Umbilical cord (tissue), 2 donors: ENCODE data around the gene KRTAP4-12. TPM values are rescaled to one million over a fixed set of nuclear protein-coding genes. Genes with fewer than 3 reads are reported as not detected.
"Not testable (repeated sequence)": the region's sequence is repeated elsewhere in the genome, so short reads cannot be mapped to it uniquely, and the experiment has no call there.

ENCODE experiments used
- DNase-seq: peaks from one replicate; pipeline ENCODE4 v3.0.0-alpha.2; 2015; ENCODE audit warnings: low spot score
- total RNA-seq: library from RNA; depleted of rRNA; stranded (reverse); fragments of >200 nt; gene quantifications from one replicate; pipeline ENCODE4 v1.2.3, GENCODE V29; 2014; ENCODE audit warnings: low replicate concordance; ENCODE audit not compliant: insufficient read depth

KRTAP4-12 gene
- total RNA-seq, 1 donor from 2014 or later, result not detected

DNA sequence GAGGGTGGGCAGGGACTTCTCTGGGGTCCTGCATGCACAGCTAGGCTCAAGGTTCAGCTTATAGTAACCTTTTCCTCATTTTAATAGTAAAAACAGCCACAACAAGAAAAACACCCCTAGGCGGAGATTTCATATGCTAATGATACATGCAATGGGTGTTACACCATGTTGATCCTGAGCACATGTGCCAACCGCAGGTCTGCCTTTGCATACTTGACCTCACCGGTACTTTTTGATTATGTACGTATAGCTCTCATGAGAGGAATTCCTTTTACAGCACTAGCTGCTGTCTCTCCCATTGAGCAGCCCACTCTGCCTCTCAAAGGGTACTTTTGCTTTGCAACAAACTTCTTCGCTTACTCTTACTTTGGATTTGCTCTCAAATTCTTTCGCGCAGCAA lies 27.9 kb downstream of the KRTAP4-12 start:
- DNase-seq, result no peak

DNA sequence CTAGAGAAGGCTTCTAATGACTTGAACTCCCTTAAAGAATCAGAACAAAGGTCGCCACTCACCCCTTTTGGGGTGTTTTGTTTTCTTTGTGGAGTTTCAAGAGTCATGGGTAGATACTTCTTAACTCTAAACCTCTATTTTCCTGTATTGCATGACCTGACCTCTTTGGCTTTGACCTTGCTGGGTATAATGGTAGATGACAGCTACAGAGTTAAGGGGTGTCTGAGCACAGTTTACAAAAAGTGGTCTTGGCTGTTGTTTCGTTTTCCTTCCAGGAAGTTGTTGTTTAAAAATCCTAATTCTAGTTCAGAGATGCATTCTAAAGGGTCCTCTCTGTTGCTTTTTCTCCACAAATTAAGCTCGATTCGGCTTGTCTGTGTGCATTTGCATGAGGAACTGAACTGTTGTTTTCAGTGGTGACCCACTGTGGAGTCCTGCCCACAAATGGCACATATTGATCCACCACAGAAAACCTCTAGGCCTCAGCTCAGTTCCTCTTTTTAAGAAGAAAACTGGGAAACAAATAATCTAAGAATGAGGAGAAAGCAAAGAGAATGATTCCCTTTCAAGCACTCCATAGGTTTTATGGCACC lies 35.1 kb downstream of the KRTAP4-12 start:
- DNase-seq, result not testable (repeated sequence)

DNA sequence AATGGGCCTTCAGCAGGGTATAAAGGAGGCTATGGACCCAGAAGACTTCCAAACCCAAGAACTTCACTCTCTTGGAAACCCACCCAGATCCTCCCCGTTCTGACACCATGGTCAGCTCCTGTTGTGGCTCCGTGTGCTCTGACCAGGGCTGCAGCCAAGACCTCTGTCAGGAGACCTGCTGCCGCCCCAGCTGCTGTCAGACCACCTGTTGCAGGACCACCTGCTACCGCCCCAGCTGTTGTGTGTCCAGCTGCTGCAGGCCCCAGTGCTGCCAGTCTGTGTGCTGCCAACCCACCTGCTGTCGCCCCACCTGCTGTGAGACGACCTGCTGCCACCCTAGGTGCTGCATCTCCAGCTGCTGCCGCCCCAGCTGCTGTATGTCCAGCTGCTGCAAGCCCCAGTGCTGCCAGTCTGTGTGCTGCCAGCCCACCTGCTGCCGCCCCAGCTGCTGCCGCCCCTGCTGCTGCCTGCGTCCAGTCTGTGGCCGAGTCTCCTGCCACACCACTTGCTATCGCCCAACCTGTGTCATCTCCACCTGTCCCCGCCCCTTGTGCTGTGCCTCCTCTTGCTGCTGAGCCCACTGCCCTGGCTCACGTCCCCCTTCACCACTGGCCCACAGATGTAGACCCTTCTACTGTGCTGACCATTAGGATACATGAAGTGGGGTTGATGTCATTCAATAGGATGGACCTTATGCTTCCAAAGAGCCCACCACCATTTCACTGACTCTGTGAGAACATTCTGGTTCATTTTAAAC lies 39.7 kb downstream of the KRTAP4-12 start, which contains the start of gene KRTAP4-7:
TSS of gene KRTAP4-7 (plus strand) at position 51 of the 757 bp plus-strand sequence. CDS start at position 108, 57 bp downstream.
- DNase-seq, result not testable (repeated sequence)

DNA sequence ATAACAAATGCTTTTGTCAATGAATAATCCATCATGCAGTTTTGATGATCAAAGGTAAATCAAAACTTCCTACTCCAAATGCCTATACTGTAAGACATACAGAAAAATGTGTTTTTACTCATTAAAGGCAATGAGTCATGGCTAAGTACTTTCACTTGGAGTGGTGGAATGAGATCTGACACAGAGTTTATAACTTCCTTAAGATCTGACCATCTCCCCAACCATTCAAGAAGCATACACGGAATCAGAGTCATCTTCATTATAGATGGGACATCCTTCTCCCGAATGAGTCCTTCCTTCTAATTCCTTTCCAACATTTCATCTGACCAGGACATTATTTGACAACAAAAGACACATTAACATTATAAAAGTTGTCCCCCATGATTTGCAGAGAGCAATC lies 40.6 kb downstream of the KRTAP4-12 start:
- DNase-seq, result not testable (repeated sequence)

DNA sequence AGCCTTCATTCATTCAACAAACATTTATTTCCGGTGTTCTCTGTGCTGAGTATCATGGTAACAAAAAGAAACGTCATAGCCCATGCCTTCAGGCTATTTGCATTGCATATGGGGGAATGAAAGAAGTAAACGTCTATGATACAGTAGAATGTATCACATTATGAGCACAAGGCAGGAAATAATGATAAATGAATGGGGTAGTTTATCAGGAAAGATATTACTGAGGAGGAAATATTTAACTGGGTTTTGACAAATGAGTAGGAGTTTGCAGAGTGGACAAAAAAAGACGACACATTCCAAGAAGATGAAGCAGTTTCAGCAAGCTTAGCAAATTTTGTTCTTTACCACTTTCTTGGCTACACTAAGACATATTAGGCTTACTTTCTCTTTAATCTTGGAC lies 41.4 kb downstream of the KRTAP4-12 start:
- no peak for DNase-seq

DNA sequence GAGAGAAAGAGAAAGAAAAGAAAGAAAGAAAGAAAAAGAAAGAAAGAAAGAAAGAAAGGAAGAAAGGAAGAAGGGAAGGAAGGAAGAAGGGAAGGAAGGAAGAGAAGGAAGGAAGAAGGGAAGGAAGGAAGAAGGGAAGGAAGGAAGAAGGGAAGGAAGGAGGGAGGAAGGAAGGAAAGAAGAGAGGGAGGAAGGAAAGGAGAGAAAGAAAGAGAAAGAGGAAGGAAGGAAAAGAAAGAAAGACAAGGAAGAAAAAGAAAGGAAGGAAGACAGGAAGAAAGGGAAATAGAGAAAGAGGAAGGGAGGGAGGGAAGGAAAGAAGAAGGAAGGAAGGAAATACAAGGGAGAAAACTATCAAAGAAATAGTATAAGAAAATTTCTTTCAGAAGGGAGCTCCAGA lies 47.2 kb downstream of the KRTAP4-12 start:
- DNase-seq, result no peak

DNA sequence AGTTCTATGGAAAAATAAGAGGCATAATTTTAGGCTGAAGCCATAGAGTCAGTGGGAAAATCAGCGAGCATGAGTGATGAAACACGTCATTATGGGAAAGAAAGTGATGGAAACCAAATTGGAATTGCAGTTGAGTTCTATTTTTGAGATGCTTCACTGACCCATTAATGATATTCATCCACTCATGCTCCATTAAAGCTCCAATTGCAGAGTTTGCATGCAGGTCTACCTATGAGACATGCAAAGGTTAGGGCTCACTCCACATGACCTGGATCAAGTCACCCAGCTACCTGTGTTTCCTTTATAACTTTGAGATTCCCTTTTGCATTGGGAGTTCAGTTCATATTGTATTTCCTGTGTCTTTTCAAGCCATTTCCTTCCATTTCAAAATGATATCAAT lies 50.3 kb downstream of the KRTAP4-12 start:
- DNase-seq, result no peak

Other genes starting within 250 kb of the KRTAP4-12 start
- gene KRT20, start 238.9 kb downstream of the KRTAP4-12 start, total RNA-seq, result 3.4 TPM
- 24.3 TPM for gene KRT23, start 186.5 kb downstream of the KRTAP4-12 start, total RNA-seq
- 2.4 TPM for gene KRT39, start 157.2 kb downstream of the KRTAP4-12 start, total RNA-seq
- not detected for gene KRT40, start 139.9 kb downstream of the KRTAP4-12 start, total RNA-seq
- gene KRTAP3-3, start 130.0 kb downstream of the KRTAP4-12 start, total RNA-seq, result not detected
- gene KRTAP3-2, start 124.3 kb downstream of the KRTAP4-12 start, total RNA-seq, result 31.1 TPM
- not detected for gene KRTAP3-1, start 115.1 kb downstream of the KRTAP4-12 start, total RNA-seq
- gene KRTAP1-5, start 97.0 kb downstream of the KRTAP4-12 start, total RNA-seq, result not detected
- gene KRTAP1-4, start 94.0 kb downstream of the KRTAP4-12 start, total RNA-seq, result not detected
- gene KRTAP1-3, start 89.3 kb downstream of the KRTAP4-12 start, total RNA-seq, result not detected
- not detected for gene KRTAP1-1, start 82.7 kb downstream of the KRTAP4-12 start, total RNA-seq
- not detected for gene KRTAP2-1, start 76.9 kb downstream of the KRTAP4-12 start, total RNA-seq
- 8.4 TPM for gene KRTAP2-2, start 69.0 kb downstream of the KRTAP4-12 start, total RNA-seq
- gene KRTAP2-3, start 64.1 kb downstream of the KRTAP4-12 start, total RNA-seq, result 20.5 TPM
- not detected for gene KRTAP2-4, start 58.3 kb downstream of the KRTAP4-12 start, total RNA-seq
- not detected for gene KRTAP4-7, start 40.0 kb downstream of the KRTAP4-12 start, total RNA-seq
- not detected for gene KRTAP4-8, start 26.0 kb downstream of the KRTAP4-12 start, total RNA-seq
- not detected for gene KRTAP4-16, start 22.0 kb downstream of the KRTAP4-12 start, total RNA-seq
- not detected for gene KRTAP4-9, start 18.8 kb downstream of the KRTAP4-12 start, total RNA-seq
- 3.4 TPM for gene KRTAP4-11, start 5.8 kb downstream of the KRTAP4-12 start, total RNA-seq
- gene KRTAP4-6, start 16.4 kb upstream of the KRTAP4-12 start, total RNA-seq, result 1.2 TPM
- gene KRTAP4-5, start 25.6 kb upstream of the KRTAP4-12 start, total RNA-seq, result 5.5 TPM
- 2.6 TPM for gene KRTAP4-4, start 36.6 kb upstream of the KRTAP4-12 start, total RNA-seq
- 1.4 TPM for gene KRTAP4-3, start 44.0 kb upstream of the KRTAP4-12 start, total RNA-seq
- not detected for gene KRTAP4-2, start 54.0 kb upstream of the KRTAP4-12 start, total RNA-seq
- 1.9 TPM for gene KRTAP4-1, start 60.7 kb upstream of the KRTAP4-12 start, total RNA-seq
- gene KRTAP9-1, start 65.7 kb upstream of the KRTAP4-12 start, total RNA-seq, result 1.4 TPM
- not detected for gene KRTAP9-2, start 102.5 kb upstream of the KRTAP4-12 start, total RNA-seq
- gene KRTAP9-3, start 108.3 kb upstream of the KRTAP4-12 start, total RNA-seq, result not detected
- not detected for gene KRTAP9-8, start 113.8 kb upstream of the KRTAP4-12 start, total RNA-seq
- 1.2 TPM for gene KRTAP9-4, start 125.5 kb upstream of the KRTAP4-12 start, total RNA-seq
- not detected for gene KRTAP9-9, start 131.2 kb upstream of the KRTAP4-12 start, total RNA-seq
- not detected for gene KRTAP9-6, start 141.2 kb upstream of the KRTAP4-12 start, total RNA-seq
- gene KRTAP9-7, start 151.5 kb upstream of the KRTAP4-12 start, total RNA-seq, result not detected
- gene KRTAP29-1, start 178.7 kb upstream of the KRTAP4-12 start, total RNA-seq, result not detected
- gene KRTAP16-1, start 185.1 kb upstream of the KRTAP4-12 start, total RNA-seq, result not detected
- gene KRTAP17-1, start 191.5 kb upstream of the KRTAP4-12 start, total RNA-seq, result not detected
- 1.4 TPM for gene KRT33A, start 226.6 kb upstream of the KRTAP4-12 start, total RNA-seq
- gene KRT33B, start 245.6 kb upstream of the KRTAP4-12 start, total RNA-seq, result not detected